ENCODE measurements around the gene BCL2L11. TPM values are rescaled to one million over a fixed set of nuclear protein-coding genes. Genes with fewer than 3 reads are reported as not detected.

BCL2L11 gene
- total RNA-seq, 1 donor from 2014 or later, result 3.5 TPM

- no peak overlapping the region for H3K4me3 ChIP-seq (ENCODE audit: low read depth, low read length)
- no peak for DNase-seq (ENCODE audit: low read depth)
- no peak for TF ChIP-seq CTCF (conservative IDR thresholded peaks at IDR 0.05; ENCODE audit: low read depth, low read length)
Observed at GRCh38 chr2:111208639-111209038, 87.9 kb downstream of the BCL2L11 start.

GRCh38 chr2:111209045-111209514 lies 88.4 kb downstream of the BCL2L11 start:
- H3K4me3 ChIP-seq (ENCODE audit: low read depth, low read length), result no peak overlapping the region
- DNase-seq (ENCODE audit: low read depth), result peak; percentile 53
- TF ChIP-seq CTCF (conservative IDR thresholded peaks at IDR 0.05; ENCODE audit: low read depth, low read length), result no peak

DNA sequence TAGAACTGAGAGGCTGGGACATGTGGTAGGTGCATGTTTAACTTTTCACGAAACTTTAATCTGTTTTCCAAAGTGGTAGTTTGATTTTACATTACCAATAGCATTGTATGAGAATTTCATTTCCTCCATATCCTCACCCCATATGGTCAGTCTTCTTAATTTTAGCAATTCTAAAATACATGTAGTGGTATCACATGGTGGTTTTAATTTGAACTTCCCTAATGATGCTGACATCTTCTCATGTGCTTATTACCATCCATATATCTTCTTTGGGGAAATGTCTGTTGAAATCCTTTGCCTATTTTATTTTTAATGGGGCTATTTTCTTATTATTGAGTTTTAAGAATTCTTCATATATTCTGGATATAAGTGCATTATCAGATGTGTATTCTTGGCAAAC lies 89.3 kb downstream of the BCL2L11 start:
- H3K4me3 ChIP-seq (ENCODE audit: low read depth, low read length), result no peak overlapping the region
- TF ChIP-seq CTCF (conservative IDR thresholded peaks at IDR 0.05; ENCODE audit: low read depth, low read length), result no peak
- no peak for DNase-seq (ENCODE audit: low read depth)

DNA sequence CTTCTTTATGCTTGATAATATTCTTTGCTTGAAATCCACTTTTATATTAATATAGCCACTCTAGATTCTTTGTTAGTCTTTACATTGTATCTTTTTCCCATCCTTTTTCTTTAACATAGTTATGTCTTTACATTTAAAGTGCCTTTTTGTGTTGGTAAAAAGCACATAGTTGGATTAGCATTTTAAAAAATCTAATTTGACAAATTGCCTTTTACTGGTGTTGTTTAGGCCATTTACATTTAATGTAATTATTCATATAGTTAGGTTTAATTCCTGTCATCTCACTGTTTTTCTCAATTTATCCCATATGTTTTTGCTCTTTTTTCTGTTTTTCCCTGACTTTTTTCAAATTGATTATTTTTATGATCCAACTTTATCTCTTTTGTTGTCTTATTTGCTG lies 93.2 kb downstream of the BCL2L11 start:
- no peak for DNase-seq (ENCODE audit: low read depth)
- no peak overlapping the region for H3K4me3 ChIP-seq (ENCODE audit: low read depth, low read length)
- no peak for TF ChIP-seq CTCF (conservative IDR thresholded peaks at IDR 0.05; ENCODE audit: low read depth, low read length)

GRCh38 chr2:111216811-111217652 lies 96.3 kb downstream of the BCL2L11 start:
- no peak for TF ChIP-seq CTCF (conservative IDR thresholded peaks at IDR 0.05; ENCODE audit: low read depth, low read length)

More at GRCh38 chr2:111216811-111217652, 96.3 kb downstream of the BCL2L11 start:
- DNase-seq (ENCODE audit: low read depth), result no peak
- H3K4me3 ChIP-seq (ENCODE audit: low read depth, low read length), result no peak overlapping the region

All from epithelial cell of proximal tubule (primary cell).